HG02884 (cell line): ENCODE results near the gene COQ5.
A peak's percentile ranks its signal among the peaks of the same experiment; 100 is the strongest.

ENCODE experiments used
- ATAC-seq: cut with Tn5 transposase; IDR thresholded peaks from one replicate; pipeline ENCODE4 v1.9.1; 2021; ENCODE audit warnings: mild to moderate bottlenecking, moderate library complexity; ENCODE audit not compliant: unreplicated experiment

The COQ5 gene, protein sequence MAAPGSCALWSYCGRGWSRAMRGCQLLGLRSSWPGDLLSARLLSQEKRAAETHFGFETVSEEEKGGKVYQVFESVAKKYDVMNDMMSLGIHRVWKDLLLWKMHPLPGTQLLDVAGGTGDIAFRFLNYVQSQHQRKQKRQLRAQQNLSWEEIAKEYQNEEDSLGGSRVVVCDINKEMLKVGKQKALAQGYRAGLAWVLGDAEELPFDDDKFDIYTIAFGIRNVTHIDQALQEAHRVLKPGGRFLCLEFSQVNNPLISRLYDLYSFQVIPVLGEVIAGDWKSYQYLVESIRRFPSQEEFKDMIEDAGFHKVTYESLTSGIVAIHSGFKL

DNA sequence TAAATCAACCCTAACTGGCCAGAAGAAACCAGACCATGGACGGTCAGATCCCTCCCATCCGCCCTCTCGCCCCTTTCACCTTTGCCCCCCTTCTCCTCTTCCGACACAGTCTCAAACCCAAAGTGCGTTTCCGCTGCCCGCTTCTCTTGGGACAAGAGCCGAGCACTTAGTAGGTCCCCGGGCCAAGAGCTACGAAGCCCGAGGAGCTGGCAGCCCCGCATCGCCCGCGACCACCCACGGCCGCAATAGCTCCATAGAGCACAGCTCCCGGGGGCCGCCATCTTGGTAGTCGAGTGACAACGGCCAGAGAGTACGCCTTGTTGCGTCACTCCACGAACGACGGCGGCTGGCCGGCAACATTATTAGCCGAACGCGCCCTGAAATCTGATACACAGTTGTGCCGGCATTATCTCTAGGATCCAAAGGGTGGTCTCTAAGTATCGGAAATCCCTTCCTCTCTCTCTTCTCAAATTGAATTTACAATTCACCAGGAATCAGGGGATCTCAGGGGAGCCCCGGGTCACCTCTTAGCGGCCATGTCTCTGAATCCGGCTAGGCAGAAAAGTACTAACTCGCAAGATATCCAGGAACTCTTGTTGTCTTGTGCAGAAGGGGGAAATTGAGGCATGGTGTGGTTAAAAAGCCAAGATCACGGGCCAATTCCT is at the start of gene COQ5:
COQ5 (minus strand) TSS at position 298 of the 665 bp plus-strand sequence; CDS start at position 281, 17 bp downstream.
- ATAC-seq = peak; percentile 67

GRCh38 chr12:120574106-120574505 is 45.1 kb upstream of the COQ5 start:
- no peak for ATAC-seq

DNA sequence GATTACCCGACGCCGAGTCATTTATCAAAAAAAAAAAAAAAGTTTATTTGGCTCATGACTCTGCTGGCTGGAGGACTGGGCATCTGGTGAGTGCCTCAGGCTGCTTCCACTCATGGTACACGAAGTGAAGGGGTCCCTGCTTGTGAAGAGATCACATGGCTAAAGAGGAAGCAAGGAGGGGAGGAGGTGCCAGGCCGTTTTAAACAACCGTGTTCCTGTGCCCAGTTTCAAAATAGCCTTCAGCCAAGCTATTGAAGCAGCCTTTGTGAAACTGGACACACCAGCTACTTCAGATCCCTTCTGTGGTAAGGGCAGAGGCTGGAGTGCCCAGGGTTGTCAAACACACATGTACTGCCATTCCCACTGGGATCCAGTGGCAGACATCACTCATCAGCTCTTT is 44.6 kb upstream of the COQ5 start:
- ATAC-seq = no peak

GRCh38 chr12:120571299-120571698 is 42.3 kb upstream of the COQ5 start:
- no peak for ATAC-seq

GRCh38 chr12:120563495-120563894 is 34.5 kb upstream of the COQ5 start:
- ATAC-seq = no peak

GRCh38 chr12:120562906-120563305 is 33.9 kb upstream of the COQ5 start:
- no peak for ATAC-seq

- ATAC-seq = no peak
Observed at GRCh38 chr12:120557589-120557988, 28.6 kb upstream of the COQ5 start.

DNA sequence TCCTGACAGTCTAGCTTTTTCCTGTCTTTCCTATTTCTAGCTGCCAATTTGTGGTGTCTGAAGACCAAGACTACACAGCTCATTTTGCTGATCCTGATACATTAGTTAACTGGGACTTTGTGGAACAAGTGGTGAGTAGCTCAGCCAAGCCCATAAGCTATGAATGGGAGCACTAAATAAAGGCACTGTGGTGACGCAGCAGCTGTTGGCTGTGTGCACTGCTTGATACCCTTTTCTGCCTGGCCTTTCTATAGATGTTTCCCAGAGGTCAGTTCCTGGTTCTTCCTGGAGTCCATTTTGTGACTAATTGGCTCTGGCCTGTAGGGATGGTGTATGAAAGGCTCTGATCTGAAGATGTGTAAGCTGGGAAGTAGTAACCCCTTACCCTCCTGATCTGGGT is 25.7 kb upstream of the COQ5 start:
- no peak for ATAC-seq

DNA sequence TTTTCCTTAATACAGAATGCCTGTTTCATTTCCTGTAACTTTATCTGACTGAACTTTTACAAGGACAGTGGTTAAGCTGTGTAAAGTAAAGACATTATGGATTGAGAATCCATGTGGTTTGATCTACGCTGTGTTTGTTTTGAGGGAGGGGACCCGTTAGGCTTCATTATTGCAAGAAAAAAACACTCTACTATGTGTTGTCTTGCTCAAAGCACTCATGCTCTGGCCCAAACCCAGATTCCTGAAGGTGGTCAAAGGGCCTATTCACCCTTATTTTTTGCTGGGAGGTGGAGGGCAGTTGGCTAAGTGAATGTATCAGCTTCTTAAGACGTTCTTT is 17.1 kb upstream of the COQ5 start:
- no peak for ATAC-seq

GRCh38 chr12:120544691-120545090 is 15.7 kb upstream of the COQ5 start:
- no peak for ATAC-seq

DNA sequence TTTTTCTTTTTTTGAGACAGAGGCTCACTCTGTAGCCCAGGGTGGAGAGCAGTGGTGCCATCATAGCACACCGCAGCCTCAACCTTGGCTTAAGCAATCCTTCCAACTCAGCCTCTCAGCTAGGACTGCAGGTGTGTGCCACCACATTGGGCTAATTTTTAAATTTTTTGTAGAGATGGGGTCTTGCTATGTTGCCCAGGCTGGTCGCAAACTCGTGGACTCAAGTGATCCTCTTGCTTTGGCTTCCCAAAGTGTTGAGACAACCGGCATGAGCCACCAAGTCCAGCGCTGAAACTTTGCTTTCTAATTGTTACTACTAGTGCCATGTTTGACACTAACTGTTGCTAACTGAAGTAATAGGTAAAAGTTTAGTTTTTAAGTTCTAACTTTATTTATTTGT is 13.2 kb upstream of the COQ5 start:
- ATAC-seq = no peak

- ATAC-seq = no peak
Observed at GRCh38 chr12:120540445-120540844, 11.5 kb upstream of the COQ5 start.

DNA sequence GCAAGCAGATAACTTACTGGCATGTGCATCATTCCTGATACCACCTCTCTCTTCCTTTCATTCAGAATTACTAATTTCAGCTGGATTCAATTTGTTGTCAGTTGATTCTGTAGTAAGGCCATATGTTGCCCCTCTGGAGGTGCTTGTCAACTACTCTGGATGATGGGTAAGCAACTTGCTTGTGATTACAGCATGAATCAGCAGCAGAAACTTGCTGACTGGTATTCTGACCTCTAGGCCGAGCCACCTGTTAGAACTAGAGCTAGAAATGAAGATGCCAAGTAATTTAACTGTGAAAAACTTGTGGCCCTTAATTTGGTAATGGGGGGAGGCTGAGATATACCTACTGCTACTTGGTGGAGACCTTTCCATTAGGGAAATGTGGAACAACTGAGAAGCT is 10.3 kb upstream of the COQ5 start:
- ATAC-seq = no peak

DNA sequence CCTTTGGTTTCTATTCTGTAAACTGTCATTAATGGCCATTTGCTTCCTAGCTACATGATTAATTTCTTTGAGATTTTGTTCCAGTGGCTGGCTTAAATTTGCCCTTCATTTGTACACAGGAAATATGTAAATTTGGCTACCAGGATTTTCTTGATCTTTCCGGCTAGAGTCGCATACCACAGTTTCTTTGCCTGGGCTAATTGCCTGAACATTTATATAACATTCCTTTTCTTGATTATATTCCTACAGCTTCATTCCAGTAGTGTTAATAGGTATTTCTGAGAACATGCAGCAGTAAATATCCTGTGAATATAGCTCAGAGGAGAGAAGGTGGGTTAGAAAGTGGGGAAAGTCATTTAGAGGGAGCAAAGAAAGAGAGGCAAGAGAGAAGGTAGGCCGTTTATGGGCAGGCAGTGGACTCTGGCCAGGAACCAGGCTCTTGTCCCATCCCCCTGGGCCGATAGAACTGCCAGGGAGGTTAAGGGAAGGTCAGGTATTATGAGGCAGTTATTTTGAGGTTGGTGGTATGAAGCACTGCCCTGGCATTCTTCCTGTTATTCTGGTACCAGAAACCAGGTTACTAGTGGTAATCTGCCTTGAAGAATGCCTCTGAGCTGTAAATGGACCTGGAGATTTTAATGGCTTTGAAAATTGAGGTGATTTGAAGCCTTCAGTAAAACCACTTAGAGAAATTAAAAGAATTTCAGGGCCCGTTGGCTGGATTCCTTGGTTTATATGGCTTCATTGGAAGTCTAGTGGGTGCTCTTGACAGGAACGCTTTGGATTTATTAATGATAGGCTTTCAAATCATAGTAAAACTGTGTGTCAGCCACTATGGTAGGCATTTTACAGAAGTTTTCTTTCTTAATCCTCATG is 9.6 kb upstream of the COQ5 start:
- ATAC-seq = no peak

GRCh38 chr12:120537856-120538220 is 8.9 kb upstream of the COQ5 start:
- ATAC-seq = no peak

GRCh38 chr12:120536064-120536791 is 7.3 kb upstream of the COQ5 start:
- ATAC-seq = no peak

DNA sequence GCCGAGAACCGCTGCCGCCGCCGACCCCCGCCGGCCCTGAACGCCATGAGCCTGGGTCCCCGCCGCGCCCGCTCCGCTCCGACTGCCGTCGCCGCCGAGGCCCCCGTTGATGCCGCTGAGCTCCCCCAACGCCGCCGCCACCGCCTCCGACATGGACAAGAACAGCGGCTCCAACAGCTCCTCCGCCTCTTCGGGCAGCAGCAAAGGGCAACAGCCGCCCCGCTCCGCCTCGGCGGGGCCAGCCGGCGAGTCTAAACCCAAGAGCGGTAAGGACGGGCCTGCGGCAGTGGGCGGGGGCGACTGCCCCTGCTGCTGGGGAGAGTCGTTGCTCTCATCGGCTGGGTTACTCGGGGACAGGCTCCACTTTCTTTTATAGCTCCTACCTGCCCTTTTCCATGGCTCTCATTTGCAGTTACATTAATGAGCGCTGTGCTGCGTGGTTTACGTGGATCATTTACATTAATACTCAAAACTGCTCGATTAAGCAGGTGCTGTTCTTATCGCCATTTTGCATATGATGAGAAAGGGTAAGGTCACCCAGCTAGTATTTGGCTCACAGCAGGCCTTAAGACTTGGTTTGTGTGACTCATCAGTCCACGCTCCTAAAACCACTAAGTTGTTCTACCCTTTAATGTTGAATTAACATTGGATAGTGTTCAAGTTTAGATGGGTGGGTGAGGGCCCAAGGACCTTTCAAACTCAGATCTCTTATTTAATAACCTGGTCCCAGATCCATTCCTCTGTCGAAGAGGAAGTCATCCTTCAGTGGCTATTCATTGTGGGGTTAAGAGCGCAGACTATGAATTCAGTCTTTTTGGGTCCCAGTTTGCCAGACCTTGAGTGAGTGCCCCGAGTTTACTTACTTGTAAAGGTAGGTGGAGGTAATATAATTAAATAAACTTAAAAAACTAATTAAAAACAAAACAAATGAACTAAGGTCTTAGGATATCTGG is 6.0 kb upstream of the COQ5 start:
- peak; percentile 34 for ATAC-seq

DNA sequence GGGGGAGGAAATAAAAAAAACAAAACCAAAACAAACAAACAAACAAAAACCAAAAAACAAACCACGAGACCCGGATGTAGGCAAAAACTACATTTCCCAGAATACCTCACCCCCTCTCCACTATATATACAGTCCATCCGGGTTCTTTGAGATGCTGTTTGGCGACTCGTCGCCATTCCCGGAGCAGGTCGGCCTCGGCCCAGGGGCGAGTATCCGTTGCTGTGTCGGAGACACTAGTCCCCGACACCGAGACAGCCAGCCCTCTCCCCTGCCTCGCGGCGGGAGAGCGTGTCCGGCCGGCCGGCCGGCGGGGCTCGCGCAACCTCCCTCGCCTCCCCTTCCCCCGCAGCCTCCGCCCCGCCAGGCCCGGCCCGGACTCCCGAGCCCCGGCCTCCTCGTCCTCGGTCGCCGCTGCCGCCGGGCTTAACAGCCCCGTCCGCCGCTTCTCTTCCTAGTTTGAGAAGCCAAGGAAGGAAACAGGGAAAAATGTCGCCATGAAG is 5.3 kb upstream of the COQ5 start, which contains the start of gene RNF10:
RNF10 (plus strand) TSS at position 154 of the 500 bp plus-strand sequence. CDS start 456 bp downstream, outside the sequence.
- peak; percentile 42 for ATAC-seq

- ATAC-seq = no peak
Observed at GRCh38 chr12:120532701-120533238, 3.8 kb upstream of the COQ5 start.
